ENCODE measurements around the gene PCMT1.

DNA sequence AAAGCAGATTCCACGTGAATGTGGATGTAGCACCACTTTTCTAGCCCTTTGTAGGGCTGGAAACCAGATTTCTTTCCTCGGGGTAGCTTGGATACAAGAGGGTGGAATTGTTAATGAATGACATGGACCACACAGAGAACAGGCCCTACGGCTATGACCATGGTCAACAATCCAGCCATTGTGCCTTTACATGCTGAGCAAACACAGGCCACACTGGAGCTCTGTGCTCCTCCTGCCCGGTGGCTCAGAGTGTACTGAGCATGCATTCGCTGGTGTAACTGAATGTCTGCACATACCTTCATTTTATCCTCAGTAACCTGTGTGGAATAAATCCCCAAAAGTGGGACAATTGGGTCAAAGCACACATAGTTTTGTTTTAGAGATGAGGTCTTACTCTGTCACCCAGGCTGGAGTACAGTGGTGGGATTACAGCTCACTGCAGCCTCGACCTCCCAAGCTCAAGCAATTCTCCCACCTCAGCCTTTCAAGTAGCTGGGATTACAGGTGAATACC lies 81.8 kb downstream of the PCMT1 start:
- TF ChIP-seq, protein P1, sequence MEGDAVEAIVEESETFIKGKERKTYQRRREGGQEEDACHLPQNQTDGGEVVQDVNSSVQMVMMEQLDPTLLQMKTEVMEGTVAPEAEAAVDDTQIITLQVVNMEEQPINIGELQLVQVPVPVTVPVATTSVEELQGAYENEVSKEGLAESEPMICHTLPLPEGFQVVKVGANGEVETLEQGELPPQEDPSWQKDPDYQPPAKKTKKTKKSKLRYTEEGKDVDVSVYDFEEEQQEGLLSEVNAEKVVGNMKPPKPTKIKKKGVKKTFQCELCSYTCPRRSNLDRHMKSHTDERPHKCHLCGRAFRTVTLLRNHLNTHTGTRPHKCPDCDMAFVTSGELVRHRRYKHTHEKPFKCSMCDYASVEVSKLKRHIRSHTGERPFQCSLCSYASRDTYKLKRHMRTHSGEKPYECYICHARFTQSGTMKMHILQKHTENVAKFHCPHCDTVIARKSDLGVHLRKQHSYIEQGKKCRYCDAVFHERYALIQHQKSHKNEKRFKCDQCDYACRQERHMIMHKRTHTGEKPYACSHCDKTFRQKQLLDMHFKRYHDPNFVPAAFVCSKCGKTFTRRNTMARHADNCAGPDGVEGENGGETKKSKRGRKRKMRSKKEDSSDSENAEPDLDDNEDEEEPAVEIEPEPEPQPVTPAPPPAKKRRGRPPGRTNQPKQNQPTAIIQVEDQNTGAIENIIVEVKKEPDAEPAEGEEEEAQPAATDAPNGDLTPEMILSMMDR (IDR thresholded peaks at IDR 0.05): no peak
- TF ChIP-seq POLR2A (IDR thresholded peaks at IDR 0.05) (no peak), POLR2AphosphoS5 (IDR thresholded peaks at IDR 0.05) (no peak)

Data from transverse colon (tissue), 4 donors.